ENCODE results near the gene PIK3CA. TPM values are rescaled to one million over a fixed set of nuclear protein-coding genes. Genes with fewer than 3 reads are reported as not detected.

Gene PIK3CA
- total and polyA plus RNA-seq, 7 donors: 3.0 to 44.6 (median 21.6) TPM

- intact Hi-C loops (cut with DNase I): no loop called here
Measured at GRCh38 chr3:179278151-179278550, 130.0 kb downstream of the PIK3CA start.

GRCh38 chr3:179278932-179279693 is 131.0 kb downstream of the PIK3CA start:
- H3K27me3 ChIP-seq: no peaks in the 10 kb centered on the region
- no peaks in the 10 kb centered on the region for H3K36me3 ChIP-seq
- intact Hi-C loops (cut with DNase I): no loop called here
- TF ChIP-seq CTCF (IDR thresholded peaks at IDR 0.05): no peak
- no peak for TF ChIP-seq POLR2AphosphoS5 (IDR thresholded peaks at IDR 0.05)
- no peak for TF ChIP-seq POLR2A (IDR thresholded peaks at IDR 0.05)
- no peak for TF ChIP-seq EP300 (IDR thresholded peaks at IDR 0.05)
- no peak overlapping the region for H3K27ac ChIP-seq
- H3K9me3 ChIP-seq: no peaks in the 10 kb centered on the region
- WGBS, 2 donors: 69 to 70% methylated on average over 4 of the region's 4 CpGs
- no peaks in the 10 kb centered on the region for H3K4me1 ChIP-seq
- DNase-seq: no peak
- no peak overlapping the region for H3K4me3 ChIP-seq

More at GRCh38 chr3:179278151-179278550, 130.0 kb downstream of the PIK3CA start:
- no peak for DNase-seq
- Histone ChIP-seq H3K4me1 (no peaks in the 10 kb centered on the region), H3K27me3 (no peaks in the 10 kb centered on the region), H3K36me3 (no peaks in the 10 kb centered on the region), H3K4me3 (no peak overlapping the region), H3K9me3 (no peaks in the 10 kb centered on the region), H3K27ac (no peak overlapping the region)
- 92 to 96% methylated on average over 1 of the region's 1 CpG for WGBS, 2 donors
- TF ChIP-seq POLR2A (IDR thresholded peaks at IDR 0.05) (no peak), EP300 (IDR thresholded peaks at IDR 0.05) (no peak), POLR2AphosphoS5 (IDR thresholded peaks at IDR 0.05) (no peak), CTCF (IDR thresholded peaks at IDR 0.05) (no peak)

- intact Hi-C loops (cut with DNase I): no loop called here
- Histone ChIP-seq H3K9me3 (no peaks in the 10 kb centered on the region), H3K27me3 (no peaks in the 10 kb centered on the region), H3K36me3 (no peaks in the 10 kb centered on the region), H3K27ac (no peak overlapping the region), H3K4me3 (no peak overlapping the region), H3K4me1 (no peaks in the 10 kb centered on the region)
- TF ChIP-seq POLR2A (IDR thresholded peaks at IDR 0.05) (no peak), CTCF (IDR thresholded peaks at IDR 0.05) (no peak), POLR2AphosphoS5 (IDR thresholded peaks at IDR 0.05) (no peak), EP300 (IDR thresholded peaks at IDR 0.05) (no peak)
- WGBS, 2 donors: 87 to 94% methylated on average over 1 of the region's 1 CpG
- no peak for DNase-seq
Measured at GRCh38 chr3:179279837-179280236, 131.7 kb downstream of the PIK3CA start.

- Histone ChIP-seq H3K27me3 (no peaks in the 10 kb centered on the region), H3K9me3 (no peaks in the 10 kb centered on the region), H3K36me3 (no peaks in the 10 kb centered on the region), H3K27ac (no peak overlapping the region), H3K4me1 (no peaks in the 10 kb centered on the region), H3K4me3 (no peak overlapping the region)
- no peak for DNase-seq
- intact Hi-C loops (cut with DNase I): no loop called here
- 86 to 90% methylated on average over 3 of the region's 3 CpGs for WGBS, 2 donors
- no peak for TF ChIP-seq CTCF (IDR thresholded peaks at IDR 0.05)
- no peak for TF ChIP-seq POLR2A (IDR thresholded peaks at IDR 0.05)
- no peak for TF ChIP-seq POLR2AphosphoS5 (IDR thresholded peaks at IDR 0.05)
- no peak for TF ChIP-seq EP300 (IDR thresholded peaks at IDR 0.05)
Measured at GRCh38 chr3:179281825-179282224, 133.7 kb downstream of the PIK3CA start.

GRCh38 chr3:179286331-179286730 is 138.2 kb downstream of the PIK3CA start:
- Histone ChIP-seq H3K36me3 (no peaks in the 10 kb centered on the region), H3K27me3 (no peaks in the 10 kb centered on the region), H3K4me1 (no peaks in the 10 kb centered on the region), H3K4me3 (no peak overlapping the region), H3K27ac (no peak overlapping the region), H3K9me3 (no peaks in the 10 kb centered on the region)
- TF ChIP-seq POLR2AphosphoS5 (IDR thresholded peaks at IDR 0.05): no peak
- no peak for DNase-seq
- WGBS, 2 donors: 74 to 77% methylated on average over 6 of the region's 6 CpGs
- intact Hi-C loops (cut with DNase I): no loop called here
